GM18858 (cell line): ENCODE data around the gene SEMA3D.

Experiments
- ATAC-seq: cut with Tn5 transposase; IDR thresholded peaks from one replicate; pipeline ENCODE4 v1.9.1; 2021; ENCODE audit not compliant: unreplicated experiment

Gene SEMA3D

DNA sequence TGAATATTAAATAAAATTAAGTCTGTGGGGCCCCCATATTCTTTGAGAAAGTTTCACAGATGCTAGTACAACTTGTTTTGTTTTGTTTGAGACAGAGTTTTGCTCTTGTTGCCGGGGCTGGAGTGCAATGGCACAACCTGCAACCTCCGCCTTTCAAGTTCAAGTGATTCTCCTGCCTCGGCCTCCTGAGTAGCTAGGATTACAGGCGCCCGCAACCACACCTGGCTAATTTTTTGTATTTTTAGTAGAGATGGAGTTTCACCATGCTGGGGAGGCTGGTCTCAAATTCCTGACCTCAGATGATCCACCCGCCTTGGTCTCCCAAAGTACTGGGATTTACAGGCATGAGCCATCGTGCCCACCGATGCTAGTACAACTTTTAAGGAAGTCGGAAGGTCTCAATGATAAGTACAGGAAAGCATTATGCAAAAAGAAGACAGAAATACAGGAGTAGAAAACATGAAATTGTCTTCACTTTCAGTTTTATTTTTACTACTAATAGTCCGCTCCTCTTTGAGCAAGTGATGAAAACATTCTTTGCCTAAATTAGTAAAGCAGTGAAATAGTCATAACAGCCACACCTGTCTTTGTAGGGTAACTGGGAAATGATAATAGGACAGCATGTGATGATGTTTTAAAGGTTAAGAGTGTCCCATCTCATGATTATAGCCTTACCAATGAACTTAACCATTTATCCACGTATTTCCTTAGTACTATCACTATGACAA is 147.5 kb downstream of the SEMA3D start:
- ATAC-seq, result peak; percentile 91

DNA sequence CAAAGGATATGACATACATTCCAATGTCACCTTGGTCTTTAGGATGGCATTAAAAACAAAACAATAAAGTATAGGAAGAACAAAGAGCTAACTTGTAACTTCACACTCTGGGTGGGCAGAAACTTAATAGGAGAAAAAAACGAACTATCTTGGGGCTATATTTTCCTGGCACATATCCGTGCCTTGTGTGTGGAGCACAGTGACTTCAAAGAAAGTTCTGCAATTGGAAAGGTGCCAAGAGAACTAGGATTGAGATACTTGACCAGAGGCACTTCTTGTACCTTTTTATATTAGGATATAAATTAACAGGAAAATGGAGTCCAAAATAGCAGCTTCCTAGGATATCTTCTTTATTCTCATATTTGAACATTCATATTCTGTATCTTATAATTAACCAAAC is 148.4 kb downstream of the SEMA3D start:
- ATAC-seq, result no peak

DNA sequence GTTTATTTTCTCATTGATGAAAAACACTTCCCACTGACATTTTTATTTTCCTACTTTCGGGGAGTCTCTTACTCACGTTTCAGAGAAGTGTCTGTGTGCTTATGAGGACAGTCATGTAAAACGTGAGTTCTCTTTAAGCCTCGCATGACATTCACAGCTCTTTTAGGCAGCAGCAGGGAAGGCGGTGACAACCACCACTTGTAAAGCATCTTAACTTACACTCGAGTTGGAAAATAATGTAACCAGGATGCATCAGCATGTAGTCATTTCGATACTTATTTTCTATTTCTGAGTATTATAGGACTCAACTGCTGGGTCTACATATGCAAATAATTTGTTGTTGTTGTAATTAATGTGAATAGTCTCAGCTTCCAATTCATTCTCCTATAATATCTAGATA is 153.6 kb downstream of the SEMA3D start:
- no peak for ATAC-seq

DNA sequence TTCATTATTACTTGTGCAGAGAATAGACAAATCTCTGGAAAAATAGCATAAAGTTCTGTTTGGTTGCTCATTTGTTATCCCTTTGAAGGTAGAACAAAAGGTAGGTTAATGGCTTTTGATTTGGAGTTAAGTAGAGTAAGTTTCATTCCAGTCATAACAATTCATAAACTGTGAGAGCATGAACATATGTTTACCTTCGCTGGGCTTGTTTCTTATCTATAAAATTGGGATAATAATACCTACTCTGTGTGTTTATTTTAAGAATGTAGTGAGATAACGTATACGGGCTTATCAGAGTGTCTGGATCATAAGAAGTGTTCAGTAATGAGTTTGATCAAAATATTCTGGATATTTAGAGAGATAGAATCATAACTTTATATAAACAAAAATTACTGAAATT is 155.4 kb downstream of the SEMA3D start:
- ATAC-seq, result no peak

DNA sequence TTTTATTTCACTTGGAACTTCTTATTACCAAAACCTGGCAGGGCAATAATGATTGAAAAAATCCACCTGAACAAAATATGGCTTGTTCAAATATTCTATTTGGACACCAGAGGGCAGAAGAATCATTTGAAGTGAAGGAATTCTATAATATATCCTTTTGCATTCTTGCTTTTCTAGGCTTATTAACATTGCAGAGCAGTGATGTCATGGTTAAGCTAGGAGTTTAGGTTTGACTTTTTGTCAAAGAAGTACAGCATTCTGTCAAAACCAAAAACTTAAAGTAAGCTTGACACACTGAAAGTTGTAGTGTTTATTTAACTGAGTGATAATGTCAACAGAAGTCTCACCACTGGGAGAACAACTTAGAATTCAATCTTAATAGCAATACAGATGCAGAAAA is 156.0 kb downstream of the SEMA3D start:
- ATAC-seq, result peak; percentile 68

DNA sequence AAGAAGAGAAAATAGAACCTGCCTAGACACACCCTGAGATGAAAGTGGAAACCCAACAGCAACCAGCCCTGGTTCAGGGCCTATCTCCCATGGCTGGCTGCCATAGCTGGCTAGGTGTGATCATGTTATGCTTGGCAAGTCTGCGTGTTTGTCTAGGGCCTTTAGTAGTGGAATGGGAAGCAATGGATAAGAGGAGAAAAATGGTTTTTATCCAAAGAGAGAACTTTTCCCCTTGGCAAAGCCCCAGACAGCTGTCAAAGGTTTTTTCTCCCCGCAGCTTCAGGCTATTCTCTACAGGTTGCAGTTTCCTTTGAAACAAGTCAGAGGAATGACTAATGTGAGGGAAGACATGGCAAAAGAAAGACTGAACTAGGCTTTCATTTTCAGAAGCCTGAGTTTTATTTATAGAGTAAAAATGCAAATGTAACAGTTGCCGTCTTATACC is 161.5 kb downstream of the SEMA3D start:
- ATAC-seq, result peak; percentile 73

DNA sequence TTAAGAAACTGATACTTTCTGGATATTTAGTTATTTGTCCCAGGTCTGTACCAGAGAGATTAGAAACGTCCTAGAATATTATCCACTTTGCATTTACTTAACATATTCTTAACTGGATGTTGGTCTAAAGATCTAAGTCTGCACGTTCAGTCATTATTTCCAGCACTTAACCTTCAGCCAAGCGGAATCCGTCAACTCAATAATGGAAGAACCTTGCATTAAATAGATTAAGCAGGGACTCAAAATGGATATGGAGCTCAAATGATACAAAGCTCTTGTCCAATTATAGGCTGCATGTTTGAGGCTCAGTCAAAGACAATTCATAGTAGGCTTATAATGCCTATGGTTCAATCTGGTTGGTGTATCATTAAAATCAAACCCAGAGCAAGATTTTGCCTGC is 162.9 kb downstream of the SEMA3D start:
- no peak for ATAC-seq

DNA sequence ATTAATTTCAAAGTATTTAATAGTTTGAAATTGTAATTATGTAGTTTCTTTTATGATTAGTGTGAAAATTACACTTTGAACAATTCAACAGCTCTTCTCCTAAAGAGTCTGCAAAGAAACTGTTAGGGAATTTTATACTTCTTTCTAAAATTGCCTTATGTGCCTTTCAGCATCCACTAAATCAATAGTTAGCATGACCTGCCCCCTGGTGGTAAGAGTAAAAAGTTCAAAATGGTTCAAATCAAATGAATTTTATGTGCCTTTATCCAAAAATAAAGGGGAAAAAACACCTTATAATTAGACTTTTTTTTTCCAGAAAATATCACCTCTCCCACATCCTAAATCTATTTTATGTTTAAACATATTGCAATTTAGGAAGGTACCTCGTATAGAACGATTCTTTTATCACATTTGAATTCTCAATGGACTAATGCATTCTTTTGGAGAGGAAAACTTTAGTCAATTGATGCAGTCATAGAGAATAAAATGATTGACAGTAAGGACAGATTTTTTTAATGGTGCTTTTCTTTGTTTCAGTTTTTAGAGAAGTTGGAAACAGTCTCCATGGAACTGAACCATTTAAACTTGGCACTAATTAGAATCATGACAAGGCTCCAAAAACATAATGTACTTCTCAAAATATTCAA is 163.7 kb downstream of the SEMA3D start:
- ATAC-seq, result no peak

DNA sequence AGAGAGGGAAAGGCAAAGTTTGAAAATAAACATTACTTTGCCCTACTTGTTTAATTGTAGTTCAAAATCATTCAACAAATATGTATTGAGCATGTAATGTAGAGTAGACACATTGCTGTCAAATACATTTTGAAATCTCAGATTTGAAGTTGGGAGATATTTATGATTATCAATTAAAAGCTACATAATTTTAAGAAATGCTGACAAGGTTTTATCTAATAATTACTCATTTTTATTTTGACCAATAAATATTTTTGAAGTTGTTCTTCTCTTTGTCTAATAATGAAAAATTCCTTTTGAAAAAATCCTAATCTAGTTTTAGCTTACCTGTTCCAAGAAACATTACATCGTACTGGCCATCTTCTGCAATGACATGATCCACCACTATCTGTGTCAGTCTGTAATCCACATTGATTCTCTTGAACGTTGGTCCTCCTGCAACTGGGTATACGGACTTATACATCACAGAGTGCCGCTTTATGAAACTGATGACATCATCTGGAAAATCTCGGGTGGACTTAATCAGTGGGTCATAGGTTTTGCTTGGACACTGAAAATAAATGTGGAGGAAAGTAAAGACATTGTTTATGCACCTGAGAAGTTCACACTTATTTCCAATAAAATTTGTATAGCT is 164.7 kb downstream of the SEMA3D start:
- ATAC-seq, result no peak

DNA sequence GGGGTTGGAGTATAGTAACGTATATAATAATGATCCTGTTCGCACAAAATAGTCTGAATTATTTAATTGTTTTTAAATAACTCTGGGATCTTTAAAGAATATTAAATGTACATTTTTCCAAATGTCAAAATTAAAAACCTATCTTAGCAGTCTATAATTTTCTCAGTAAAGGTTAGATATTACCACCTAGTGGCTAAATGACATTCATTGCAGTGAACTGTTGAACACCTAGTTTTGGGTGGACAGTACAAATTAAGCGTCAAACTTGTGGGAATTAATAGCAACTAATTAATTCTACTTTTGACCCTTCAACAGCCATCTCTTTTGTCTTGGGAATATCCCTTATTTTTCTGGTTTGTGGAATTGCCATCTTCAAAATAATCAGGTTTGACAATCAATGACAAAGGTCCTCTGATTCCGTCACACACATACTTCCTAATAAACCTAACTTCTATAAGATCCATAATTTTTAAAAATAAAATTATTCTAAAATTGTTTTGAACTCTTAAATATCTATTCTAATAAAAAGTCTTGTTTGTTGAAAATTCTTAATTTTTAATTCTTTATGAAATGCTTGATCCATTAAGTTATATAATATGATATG is 165.7 kb downstream of the SEMA3D start:
- no peak for ATAC-seq

DNA sequence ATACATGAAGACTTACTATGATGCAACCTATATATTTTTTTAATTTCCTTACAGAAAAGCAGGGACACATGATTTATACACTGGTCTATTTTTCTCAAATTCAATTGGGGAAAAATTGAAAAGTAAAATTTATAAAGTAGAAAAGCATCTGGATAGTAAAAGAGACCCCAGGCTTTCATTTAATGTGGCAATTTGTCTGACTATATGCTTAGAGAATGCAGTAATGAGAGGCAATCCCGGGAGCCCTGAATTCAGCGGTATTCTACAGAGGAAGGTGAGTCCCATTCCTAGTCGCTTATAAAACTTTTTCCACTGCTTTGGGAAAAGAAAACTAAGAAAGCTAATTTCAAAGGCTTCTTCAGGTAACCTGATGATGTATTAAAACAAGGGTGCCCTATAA is 167.1 kb downstream of the SEMA3D start:
- no peak for ATAC-seq

DNA sequence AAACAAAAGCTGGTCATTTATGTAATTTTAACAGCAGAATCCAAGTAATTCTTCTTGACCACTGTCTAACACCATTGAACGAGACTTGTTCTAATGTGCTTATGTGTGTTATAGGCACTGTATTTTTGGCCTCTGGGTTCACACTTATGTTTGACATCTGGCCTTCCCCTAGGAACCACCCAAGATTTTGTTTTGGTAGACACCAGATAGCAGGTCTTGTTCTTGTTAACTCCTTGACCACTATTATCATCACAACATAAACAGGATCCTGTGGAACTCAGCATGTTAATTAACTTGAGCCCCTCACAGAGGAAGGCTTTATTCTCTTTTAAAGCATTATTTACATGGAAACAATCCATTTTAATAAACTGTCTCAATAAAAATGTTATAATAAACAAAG is 167.7 kb downstream of the SEMA3D start:
- ATAC-seq, result no peak

DNA sequence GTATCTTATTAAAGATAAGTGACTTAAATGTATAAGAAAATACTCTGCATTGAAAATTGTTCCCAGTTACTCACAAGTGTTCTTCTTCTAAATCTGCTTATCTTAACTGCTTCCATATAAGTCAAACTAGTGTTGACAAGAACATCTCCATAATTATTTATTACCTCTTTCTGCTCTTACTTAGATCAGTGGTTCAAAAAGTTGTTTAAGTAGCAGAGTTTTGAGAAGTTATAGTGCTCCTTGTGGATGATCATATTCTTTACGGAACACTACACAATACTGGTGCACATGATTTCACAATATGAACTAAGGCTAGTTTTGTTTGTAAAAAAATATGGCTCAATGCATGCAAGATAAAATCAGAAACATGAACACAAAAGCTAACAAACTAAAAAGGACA is 168.4 kb downstream of the SEMA3D start:
- no peak for ATAC-seq

DNA sequence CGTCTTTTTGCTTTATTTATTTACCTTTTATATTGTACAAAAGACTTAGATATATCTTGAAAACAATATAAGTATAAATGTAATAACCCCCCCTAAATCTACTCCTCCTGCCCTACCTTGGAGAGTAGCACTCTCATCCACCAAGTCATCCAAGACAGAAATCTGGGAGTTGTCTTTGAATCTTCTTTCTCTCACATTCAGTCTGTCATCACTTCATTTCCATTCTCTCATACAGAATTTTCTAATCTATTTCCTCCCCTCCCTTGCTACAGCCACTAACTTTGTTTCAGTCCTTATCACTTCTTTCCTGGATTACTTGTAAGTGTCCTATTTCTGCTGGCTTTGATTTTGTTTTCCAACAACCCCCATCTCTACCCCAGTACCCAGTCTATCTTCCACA is 170.6 kb downstream of the SEMA3D start:
- no peak for ATAC-seq

DNA sequence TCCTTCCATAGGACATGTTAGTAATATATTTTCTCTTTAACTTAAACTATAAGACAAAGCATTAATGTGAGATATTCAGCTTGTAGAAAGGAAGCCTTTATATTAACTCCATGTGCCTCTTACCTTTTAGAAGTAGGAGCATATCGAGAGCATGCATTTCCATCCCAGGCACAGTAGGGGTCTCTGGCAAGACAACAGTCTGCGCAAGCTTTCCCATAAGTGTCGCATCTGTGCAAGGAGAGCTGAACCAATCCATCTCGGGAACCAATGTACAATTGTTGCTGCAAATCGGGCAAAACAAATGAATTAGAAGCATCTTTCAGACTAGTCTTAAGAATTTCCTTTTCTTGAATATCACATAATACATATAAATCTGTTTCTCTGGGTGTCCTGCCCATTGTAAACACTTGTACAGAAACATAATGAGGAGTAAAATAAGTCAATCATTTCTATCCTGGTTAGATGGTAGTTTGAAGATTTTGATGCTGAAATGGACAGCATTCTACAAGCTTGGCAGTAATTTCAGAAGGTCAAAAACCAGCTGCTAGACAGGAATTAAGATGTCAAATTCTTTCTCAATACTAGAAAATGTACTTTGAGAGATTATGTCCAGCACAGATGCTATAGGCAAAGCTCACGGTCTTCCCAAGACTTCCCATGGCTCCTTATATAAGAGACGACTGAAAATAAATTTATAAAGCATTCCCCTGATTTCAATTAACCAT is 171.8 kb downstream of the SEMA3D start:
- no peak for ATAC-seq

DNA sequence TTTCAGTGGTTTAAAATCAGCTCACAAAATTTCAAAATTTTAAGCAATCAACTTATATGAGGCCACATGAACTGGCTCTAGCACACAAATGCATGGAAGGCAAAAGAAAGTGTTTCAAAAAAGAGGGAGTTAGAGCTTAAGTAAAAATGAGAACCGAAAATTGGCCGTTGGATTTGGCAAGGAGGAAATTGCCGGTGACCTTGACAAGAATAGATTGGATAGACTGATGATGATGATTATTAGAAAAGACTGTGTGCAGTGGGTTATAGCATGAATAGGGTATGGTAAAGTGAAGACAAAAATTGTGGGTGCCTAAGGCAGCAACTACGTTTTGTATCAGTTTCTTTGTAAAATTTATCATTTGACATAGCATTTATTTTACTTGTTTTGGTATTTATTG is 175.7 kb downstream of the SEMA3D start:
- no peak for ATAC-seq

DNA sequence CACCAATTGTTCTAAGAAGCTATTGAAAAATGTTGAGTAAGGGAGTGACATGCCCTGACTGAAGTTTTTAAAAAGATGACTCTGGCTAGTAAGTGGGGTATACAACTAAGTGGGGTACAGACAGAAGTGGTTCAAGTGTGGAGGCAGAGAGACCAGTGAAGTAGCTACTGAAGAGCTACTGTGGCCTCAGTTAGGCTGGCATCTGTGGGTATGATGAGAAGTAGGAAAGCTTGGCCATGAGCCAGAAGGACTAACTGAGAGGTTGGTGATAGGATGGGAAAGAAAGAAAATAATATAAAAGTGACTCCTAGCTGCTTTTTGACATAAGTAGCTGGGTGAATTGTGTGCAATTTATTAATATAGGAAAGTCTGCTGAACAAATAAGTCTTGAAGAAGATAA is 176.6 kb downstream of the SEMA3D start:
- no peak for ATAC-seq

DNA sequence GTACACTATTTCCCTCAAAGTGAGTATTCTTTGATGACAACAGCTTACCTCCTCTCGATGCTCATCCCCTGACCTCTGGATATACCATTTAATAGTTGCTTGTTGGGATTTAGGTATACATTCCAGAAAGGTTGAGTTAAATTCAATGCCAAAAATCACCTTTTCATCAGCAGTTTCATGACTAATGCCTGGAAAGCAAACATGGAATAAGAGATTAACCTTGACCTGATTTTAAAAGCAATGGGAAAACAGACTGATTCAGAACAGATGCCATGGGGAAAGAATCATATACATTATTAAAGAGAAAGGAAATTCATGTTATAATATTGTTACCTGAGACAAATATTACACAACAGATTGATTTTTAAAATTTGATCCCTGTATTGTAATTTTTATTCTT is 180.1 kb downstream of the SEMA3D start:
- no peak for ATAC-seq

DNA sequence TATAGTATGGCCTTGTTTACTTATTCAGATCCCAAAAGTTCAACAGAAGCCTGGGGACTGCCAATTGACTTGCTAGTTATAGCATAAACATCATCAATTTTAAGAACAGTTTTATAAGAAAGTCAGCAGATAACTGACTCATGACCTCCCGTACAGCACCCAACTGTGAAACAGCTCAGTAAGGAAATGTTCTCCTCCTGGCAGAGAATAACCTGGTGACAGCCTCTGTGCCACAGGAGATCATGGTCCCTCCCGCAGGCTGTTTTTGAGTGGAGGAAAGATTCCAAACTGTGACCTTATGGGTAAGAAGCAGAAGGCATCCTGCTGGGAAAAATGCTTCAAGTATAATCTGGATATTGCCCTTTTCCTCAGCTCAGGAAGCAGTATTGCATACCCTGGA is 182.5 kb downstream of the SEMA3D start:
- no peak for ATAC-seq

DNA sequence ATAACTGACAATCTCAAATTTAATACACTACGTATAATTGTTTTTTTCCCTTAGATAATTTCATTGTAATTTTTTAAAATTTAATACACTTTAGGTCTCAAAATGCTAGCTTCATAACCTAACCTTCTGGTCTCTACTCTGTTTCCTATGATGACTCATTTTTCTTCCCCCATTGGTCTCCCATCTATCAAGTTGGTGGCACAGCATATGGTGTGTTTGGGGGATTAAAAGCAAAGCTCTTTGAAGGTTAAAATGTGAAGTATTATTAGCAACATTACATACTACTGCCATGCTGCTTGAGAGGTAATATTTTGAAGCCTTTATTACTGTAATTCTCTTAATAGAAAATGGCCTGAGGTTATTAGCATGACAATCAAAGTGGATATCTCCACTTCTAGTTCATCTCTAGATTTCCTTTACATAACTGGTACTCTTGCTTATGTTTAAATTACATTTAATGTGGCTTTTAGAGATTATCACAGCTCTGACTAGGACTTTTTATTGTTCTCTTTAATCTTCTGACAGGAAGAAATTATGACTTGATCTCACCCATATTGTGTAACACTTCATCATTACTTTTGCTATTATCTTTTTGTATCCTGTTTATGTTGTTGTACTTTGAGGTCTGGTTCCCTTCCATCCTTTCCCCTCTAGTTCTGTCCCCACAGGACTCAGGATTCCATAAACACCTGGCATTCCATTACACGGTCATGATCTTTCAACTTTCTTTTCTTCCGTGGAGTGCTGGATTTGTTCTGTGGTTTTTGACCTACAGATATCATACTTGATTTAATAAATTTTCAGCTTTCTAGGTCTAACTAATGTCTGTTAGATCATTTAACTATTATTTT is 185.1 kb downstream of the SEMA3D start:
- ATAC-seq, result no peak
